GM19395 (cell line): ENCODE measurements around the gene SVIL.

Experiments used
- ATAC-seq: cut with Tn5 transposase; IDR thresholded peaks from one replicate; pipeline ENCODE4 v1.9.1; 2021; ENCODE audit warnings: mild to moderate bottlenecking, moderate library complexity; ENCODE audit not compliant: unreplicated experiment

Gene SVIL

GRCh38 chr10:29634764-29635625 is at the start of gene SVIL:
Gene SVIL (minus strand): TSS chr10:29634971. CDS start chr10:29555058, 79,913 bp downstream.
- ATAC-seq: no peak

GRCh38 chr10:29681676-29682448 is 47.1 kb upstream of the SVIL start:
- ATAC-seq: peak; percentile 74

DNA sequence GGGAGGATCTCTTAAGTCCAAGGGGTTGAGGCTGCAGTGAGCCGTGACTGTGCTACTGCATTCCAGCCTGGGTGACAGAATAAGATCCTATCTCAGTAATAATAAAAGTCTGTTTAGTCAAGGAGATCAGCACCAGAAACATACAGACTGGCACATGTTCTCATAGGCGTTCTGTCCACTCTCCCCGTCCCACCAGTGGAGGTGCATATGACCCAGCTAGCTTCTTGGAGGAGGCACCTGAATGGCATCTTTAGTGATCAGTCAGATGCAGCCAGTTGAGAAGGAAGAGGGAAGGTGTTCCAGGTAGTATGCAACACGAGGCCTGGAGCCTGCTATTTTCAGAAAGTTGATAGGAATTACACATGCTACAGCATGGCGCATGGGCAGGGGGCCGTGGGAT is 45.3 kb upstream of the SVIL start:
- no peak for ATAC-seq

DNA sequence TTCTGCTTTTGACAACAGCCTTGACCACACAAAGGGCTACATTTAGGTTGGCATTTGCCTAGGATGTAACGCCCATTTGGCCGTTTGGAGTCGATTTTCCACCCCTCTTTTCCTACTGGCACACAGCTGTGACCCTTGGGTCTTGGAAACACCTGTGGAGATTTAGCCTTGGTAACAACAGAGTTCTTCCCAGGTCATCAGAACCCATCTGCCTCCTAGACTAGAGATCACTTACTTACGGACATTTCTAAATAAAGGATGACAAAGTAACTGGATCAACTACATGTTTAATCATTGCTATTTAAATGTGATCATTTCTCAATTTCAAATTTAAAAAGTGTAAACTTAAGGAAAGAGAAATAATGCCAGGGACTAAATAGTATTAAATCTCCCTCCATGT is 42.0 kb upstream of the SVIL start:
- ATAC-seq: no peak

- no peak for ATAC-seq
Observed at GRCh38 chr10:29675984-29676383, 41.2 kb upstream of the SVIL start.

DNA sequence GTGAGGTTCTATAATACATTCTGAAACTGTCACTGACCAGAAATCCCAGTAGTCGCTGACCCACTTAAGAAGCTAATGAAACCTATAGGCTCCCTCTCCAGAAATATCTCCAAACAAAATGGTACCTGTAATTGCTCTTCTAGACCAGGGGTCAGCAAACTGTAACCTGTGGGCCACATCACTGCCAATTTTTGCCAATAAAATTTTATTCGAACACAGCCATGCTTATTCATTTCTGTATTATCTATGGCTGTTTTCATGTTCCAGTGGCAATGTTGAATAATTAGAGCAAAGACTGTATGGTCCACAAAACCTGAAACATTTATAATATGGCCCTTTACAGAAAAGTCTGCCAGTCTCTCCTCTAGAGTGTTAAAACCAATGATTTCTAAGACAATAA is 37.2 kb upstream of the SVIL start:
- ATAC-seq: no peak

- ATAC-seq: no peak
Observed at GRCh38 chr10:29671228-29671780, 36.5 kb upstream of the SVIL start.

- no peak for ATAC-seq
Observed at GRCh38 chr10:29670761-29671160, 36.0 kb upstream of the SVIL start.

DNA sequence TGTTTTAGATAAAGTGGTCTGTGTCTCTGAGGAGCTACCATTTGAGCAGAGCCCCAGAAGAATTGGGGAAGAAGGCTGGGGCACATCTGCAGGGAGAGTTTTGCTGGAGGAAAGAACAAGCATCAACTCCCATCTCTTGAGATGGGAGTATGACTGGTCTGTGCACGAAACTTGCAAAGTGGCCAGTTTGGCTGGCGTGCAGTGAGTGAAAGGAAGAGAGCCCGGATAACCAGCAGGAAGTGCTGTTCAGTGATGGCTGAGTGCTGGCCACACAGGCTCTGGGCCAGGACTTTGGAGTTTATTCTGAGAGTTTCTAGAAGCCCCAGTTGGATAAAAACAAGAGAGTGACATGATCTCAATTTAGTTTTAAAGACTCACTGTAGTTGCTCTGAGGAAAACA is 34.4 kb upstream of the SVIL start:
- ATAC-seq: no peak

- ATAC-seq: no peak
Observed at GRCh38 chr10:29668628-29669027, 33.9 kb upstream of the SVIL start.

DNA sequence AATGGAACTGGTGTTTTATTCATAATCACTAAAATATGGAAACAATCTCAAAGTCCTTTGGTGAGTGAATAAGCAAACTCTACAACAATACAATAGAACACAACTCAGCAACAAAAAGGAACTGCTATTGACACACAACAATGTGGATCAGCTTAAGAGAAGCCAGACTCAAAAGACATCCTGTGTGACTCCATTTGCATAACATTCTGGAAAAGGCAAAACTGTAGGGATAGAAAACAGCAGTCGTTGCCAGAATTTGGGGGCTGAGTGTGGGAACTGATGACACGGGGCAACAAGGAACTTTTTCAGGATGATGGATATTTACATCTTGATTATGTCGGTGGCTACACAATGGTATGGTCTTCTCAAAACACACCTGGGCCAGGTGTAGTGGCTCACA is 32.4 kb upstream of the SVIL start:
- no peak for ATAC-seq

DNA sequence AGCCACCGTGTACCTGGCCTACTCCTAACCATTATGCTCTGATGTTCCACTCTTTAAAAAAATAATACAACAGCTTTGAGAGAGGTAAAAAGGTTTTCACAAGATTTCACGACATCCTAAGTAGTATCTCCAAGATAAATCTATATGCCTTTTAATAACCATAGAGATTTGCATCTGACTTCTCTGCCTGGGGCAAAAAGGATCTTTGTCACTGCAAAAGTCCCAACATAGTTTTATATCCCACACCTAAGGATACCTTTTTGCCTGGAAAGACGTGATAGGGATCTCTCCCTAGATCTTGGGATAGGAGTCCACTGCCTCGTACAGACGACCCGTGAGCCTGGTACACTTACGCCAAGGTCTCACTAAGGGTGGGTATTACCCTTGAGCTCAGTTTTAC is 31.4 kb upstream of the SVIL start:
- no peak for ATAC-seq

DNA sequence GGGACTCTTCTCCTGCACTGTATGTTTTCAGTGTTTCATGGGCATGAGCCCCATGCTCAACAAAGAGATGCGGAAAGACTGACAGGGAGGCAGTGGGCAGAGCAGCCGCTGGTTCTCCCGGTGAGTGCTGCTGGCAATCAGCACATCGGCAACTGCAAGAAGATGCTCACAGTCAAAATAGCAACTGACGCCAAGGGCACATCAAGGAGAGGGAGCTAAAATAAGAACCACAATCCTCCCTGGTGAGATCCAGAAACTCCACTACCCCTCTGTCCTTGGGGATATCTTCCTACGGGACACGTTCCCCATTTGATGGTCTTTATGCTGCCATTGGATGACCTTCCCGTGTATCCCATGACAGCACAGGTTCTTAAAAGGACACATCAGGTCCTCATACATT is 28.9 kb upstream of the SVIL start:
- ATAC-seq: no peak

DNA sequence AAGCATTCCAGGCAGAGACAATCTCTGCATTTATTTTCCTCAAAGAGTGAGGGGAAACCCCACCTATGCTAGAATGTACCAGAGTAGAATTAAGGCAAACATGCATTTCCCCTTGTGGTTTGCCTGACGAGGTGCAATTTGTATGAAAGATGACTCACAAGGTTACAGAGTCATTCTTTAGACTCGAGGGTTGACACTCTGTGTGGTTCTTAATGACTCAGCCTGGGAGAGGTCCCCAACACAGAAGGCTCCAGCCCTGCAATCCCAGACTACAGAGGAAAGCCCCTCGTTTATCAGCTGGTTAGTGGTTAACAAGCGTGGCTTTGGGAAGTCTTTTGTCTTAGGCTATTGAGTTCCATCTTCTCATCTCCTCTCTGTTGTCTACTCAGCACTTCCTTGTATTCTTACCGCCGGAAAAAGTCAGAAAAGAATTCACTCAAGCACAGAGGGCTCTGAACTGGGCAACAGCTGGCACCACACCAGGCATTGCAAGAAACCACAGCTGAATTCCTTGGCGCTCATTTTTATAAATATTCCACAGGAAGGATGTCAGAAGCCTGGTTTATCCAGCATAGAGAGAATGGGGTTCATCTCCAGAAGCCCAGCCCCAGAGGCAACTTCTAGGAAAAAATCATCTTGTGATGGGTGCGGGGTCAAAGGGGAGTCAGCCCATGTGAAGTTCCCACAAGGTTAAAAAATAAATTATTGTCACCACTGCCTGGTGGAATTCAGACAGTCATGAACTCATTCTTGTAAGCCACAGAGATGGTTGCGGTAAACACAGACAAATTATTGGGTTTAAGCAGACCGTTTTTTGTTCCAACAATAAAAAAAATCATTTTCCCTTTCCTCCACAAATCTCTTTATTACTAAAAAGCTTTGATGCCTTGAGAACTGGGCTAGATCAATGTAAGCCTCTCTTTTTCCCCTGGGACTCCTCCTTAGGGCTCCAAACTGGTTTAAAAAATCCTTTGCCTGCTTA is 24.5 kb upstream of the SVIL start:
- ATAC-seq: peak; percentile 99

DNA sequence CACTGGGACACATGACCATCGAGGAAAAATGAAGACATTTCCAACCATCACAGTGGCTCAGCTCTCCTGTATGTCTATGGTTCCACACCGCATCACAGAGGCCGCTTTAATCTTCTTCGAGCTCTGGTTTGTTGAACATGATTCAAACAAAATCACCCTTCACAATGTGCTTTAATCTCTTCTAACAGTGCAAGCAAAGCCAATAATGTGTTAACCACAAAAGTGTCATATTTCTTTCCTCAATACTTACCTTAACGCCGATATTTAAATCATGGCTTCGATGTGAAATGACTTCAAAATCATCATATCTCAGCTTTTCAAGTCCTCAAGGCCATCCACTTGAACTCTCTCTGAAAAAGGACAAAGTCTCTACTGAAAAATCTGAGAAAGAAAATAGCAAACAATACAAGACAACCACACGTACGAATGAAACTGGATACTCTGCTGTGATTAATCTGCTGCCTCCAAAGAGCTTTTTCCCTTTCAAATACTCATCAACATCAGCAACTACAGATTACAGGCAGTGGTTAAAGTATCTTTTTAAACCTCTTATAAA is 23.0 kb upstream of the SVIL start:
- ATAC-seq: no peak

GRCh38 chr10:29656451-29656992 is 21.8 kb upstream of the SVIL start:
- ATAC-seq: no peak

GRCh38 chr10:29652192-29652591 is 17.4 kb upstream of the SVIL start:
- no peak for ATAC-seq

- ATAC-seq: no peak
Observed at GRCh38 chr10:29651767-29652166, 17.0 kb upstream of the SVIL start.

GRCh38 chr10:29650552-29650944 is 15.8 kb upstream of the SVIL start:
- ATAC-seq: no peak
